Stomach (tissue), 9 donors: Measurements from ENCODE around the gene PLXND1. TPM values are rescaled to one million over a fixed set of nuclear protein-coding genes. Genes with fewer than 3 reads are reported as not detected.

Experiments used
- DNase-seq, 2 donors: peaks; one replicate each; pipeline versions ENCODE4 v3.0.0 to v3.0.0-alpha.2; 2013 to 2019
- H3K27ac ChIP-seq, 5 donors: fragments of 200-600 bp in 4 of 5; sonication (generic) in 4 of 5; one replicate each; pipeline ENCODE4 v1.5.1; 2013 to 2019; ENCODE audit warnings: mild to moderate bottlenecking in 1 of 5, moderate library complexity in 1 of 5
- H3K27me3 ChIP-seq, 3 donors: fragments of 200-600 bp; sonication (generic); one replicate each; pipeline ENCODE4 v1.5.1; 2017 to 2019; ENCODE audit warnings: mixed run types in 1 of 3
- H3K36me3 ChIP-seq, 4 donors: fragments of 200-600 bp; sonication (generic); 1 replicate in 3 of 4; 2 replicates in 1 of 4; pipeline ENCODE4 v1.5.1; 2016 to 2019
- H3K4me1 ChIP-seq, 4 donors: fragments of 200-600 bp; sonication (generic); one replicate each; pipeline ENCODE4 v1.5.1; 2016 to 2019
- H3K4me3 ChIP-seq, 4 donors: fragments of 200-600 bp; sonication (generic) in 3 of 4; one replicate each; pipeline ENCODE4 v1.5.1; 2016 to 2019; ENCODE audit warnings: mild to moderate bottlenecking in 1 of 4
- H3K9me3 ChIP-seq, 4 donors: fragments of 200-600 bp; sonication (generic); one replicate each; pipeline ENCODE4 v1.5.1; 2016 to 2019
- CTCF ChIP-seq, 7 experiments: fragments of 450-650 bp in 4 of 7; fragments of 200-600 bp in 3 of 7; sonication (generic) in 3 of 7; IDR thresholded peaks; one replicate each; pipeline ENCODE4 v1.5.1; 2016 to 2019; ENCODE audit warnings: antibody characterized with exemption in 7 of 7, control low read depth in 2 of 7, mild to moderate bottlenecking in 1 of 7
- EP300 ChIP-seq: sonication (generic); formaldehyde crosslinking; IDR thresholded peaks from one replicate; pipeline ENCODE4 v1.6.1; 2017; ENCODE audit warnings: antibody characterized with exemption
- POLR2A ChIP-seq, 4 donors: fragments of 450-650 bp; IDR thresholded peaks; one replicate each; pipeline ENCODE4 v1.6.1; 2016; ENCODE audit warnings: antibody characterized with exemption in 4 of 4, control low read depth in 2 of 4, mild to moderate bottlenecking in 1 of 4, moderate library complexity in 1 of 4
- POLR2AphosphoS5 ChIP-seq, 3 donors: sonication (generic); formaldehyde crosslinking; IDR thresholded peaks; one replicate each; pipeline ENCODE4 v1.6.1; 2016; ENCODE audit warnings: antibody characterized with exemption in 3 of 3
- WGBS, 5 donors: extraction: QIAGEN DNeasy Blood & Tissue Kit in 3 of 5; methylation state at CpG; one replicate each; pipeline versions ENCODE4 v1.1.5 to v1.1.7; 2013 to 2018; 5-methylcytosine and 5-hydroxymethylcytosine counted together
- intact Hi-C: fragments of 100-400 bp; cut with DNase I; formaldehyde crosslinking; loops from one replicate; pipeline ENCODE4 v1.15.1; 2023; ENCODE audit warnings: low total_unique reads
- polyA plus RNA-seq, 3 donors: library from polyadenylated mRNA; stranded (reverse); fragments of 200-250 nt; gene quantifications; one replicate each; pipeline ENCODE4 v1.2.3, GENCODE V29; 2013
- total RNA-seq, 5 donors: library from RNA; depleted of rRNA; stranded (reverse); fragments of >200 nt; gene quantifications; one replicate each; pipeline versions ENCODE4 v1.1.0 to v1.2.3, GENCODE V29; 2014 to 2016
- donor health status: healthy with polysubstance abuse.
- donor health status: Bipolar disorder and iron deficiency.
- donor health status: healthy.

PLXND1 gene
- total and polyA plus RNA-seq, 8 donors, result 22.6 to 251 (median 58.6) TPM

- H3K4me1 ChIP-seq, result peaks cover 8 to 53% (median 34%) of the 10 kb centered on the region in 4 donors
- 84 to 89% (median 88%) methylated on average over 10 of the region's 10 CpGs for WGBS, 5 donors
- no peak for DNase-seq
- peak overlapping the region in 3 of 5 donors; percentile 4 to 31 (median 20) for H3K27ac ChIP-seq
- TF ChIP-seq CTCF (IDR thresholded peaks at IDR 0.05) (no peak), POLR2A (IDR thresholded peaks at IDR 0.05) (no peak), POLR2AphosphoS5 (IDR thresholded peaks at IDR 0.05) (no peak), EP300 (no peak)
- H3K27me3 ChIP-seq, result no peaks in the 10 kb centered on the region
- H3K4me3 ChIP-seq, result no peak overlapping the region
- intact Hi-C loops, result no loop called here
- H3K36me3 ChIP-seq, result peaks cover 24 to 58% (median 44%) of the 10 kb centered on the region in 4 donors
- no peaks in the 10 kb centered on the region for H3K9me3 ChIP-seq
Observed at GRCh38 chr3:129587566-129588210, 18.8 kb downstream of the PLXND1 start.

GRCh38 chr3:129586746-129587430 is 19.6 kb downstream of the PLXND1 start:
- intact Hi-C loops, result no loop called here
- peak overlapping the region in 3 of 5 donors; percentile 4 to 31 (median 20) for H3K27ac ChIP-seq

GRCh38 chr3:129585949-129586657 is 20.4 kb downstream of the PLXND1 start:
- Histone ChIP-seq H3K4me1 (peaks cover 0 to 40% (median 23%) of the 10 kb centered on the region in 4 donors), H3K4me3 (no peak overlapping the region), H3K36me3 (peaks cover 30 to 74% (median 59%) of the 10 kb centered on the region in 4 donors), H3K27ac (no peak overlapping the region), H3K9me3 (no peaks in the 10 kb centered on the region), H3K27me3 (no peaks in the 10 kb centered on the region)
- TF ChIP-seq CTCF (IDR thresholded peaks at IDR 0.05), result no peak
- TF ChIP-seq EP300, result no peak
- TF ChIP-seq POLR2A (IDR thresholded peaks at IDR 0.05), result no peak
- TF ChIP-seq POLR2AphosphoS5 (IDR thresholded peaks at IDR 0.05), result no peak
- intact Hi-C loops, result no loop called here
- 93 to 98% (median 96%) methylated on average over 18 to 27 of the region's 27 CpGs for WGBS, 5 donors
- no peak for DNase-seq

More at GRCh38 chr3:129586746-129587430, 19.6 kb downstream of the PLXND1 start:
- 59 to 77% (median 71%) methylated on average over 14 to 17 of the region's 17 CpGs for WGBS, 5 donors
- Histone ChIP-seq H3K4me1 (peaks cover 2 to 45% (median 26%) of the 10 kb centered on the region in 4 donors), H3K36me3 (peaks cover 30 to 66% (median 52%) of the 10 kb centered on the region in 4 donors), H3K4me3 (no peak overlapping the region), H3K27me3 (no peaks in the 10 kb centered on the region), H3K9me3 (no peaks in the 10 kb centered on the region)
- TF ChIP-seq EP300 (no peak), CTCF (IDR thresholded peaks at IDR 0.05) (no peak), POLR2A (IDR thresholded peaks at IDR 0.05) (no peak), POLR2AphosphoS5 (IDR thresholded peaks at IDR 0.05) (no peak)
- no peak for DNase-seq

GRCh38 chr3:129584631-129585030 is 21.8 kb downstream of the PLXND1 start:
- intact Hi-C loops, result no loop called here
- DNase-seq, result no peak
- Histone ChIP-seq H3K4me1 (peaks cover 0 to 25% (median 16%) of the 10 kb centered on the region in 4 donors), H3K27ac (no peak overlapping the region), H3K27me3 (no peaks in the 10 kb centered on the region), H3K4me3 (no peak overlapping the region), H3K36me3 (peaks cover 30 to 87% (median 65%) of the 10 kb centered on the region in 4 donors), H3K9me3 (no peaks in the 10 kb centered on the region)
- TF ChIP-seq EP300 (no peak), CTCF (IDR thresholded peaks at IDR 0.05) (no peak), POLR2A (IDR thresholded peaks at IDR 0.05) (no peak), POLR2AphosphoS5 (IDR thresholded peaks at IDR 0.05) (no peak)
- WGBS, 5 donors, result 64 to 99% (median 94%) methylated on average over 3 of the region's 3 CpGs
